Fibroblast of villous mesenchyme (primary cell): ENCODE measurements around the gene SMG6. TPM values are rescaled to one million over a fixed set of nuclear protein-coding genes. Genes with fewer than 3 reads are reported as not detected.
A peak's percentile ranks its signal among the peaks of the same experiment; 100 is the strongest.

ENCODE experiments used
- DNase-seq: peaks from one replicate; pipeline ENCODE4 v3.0.0-alpha.2; 2010; ENCODE audit warnings: low read depth
- H3K4me3 ChIP-seq: 2 replicates; pipeline ENCODE4 v1.5.1; 2011; ENCODE audit warnings: low read depth, mild to moderate bottlenecking, low read length
- total RNA-seq: library from RNA; depleted of rRNA; stranded (reverse); fragments of >200 nt; gene quantifications from 2 replicates; pipeline ENCODE4 v1.2.3, GENCODE V29; 2012
- TF ChIP-seq, protein P1 (sequence below): IDR thresholded peaks from 2 replicates; pipeline ENCODE4 v1.5.1; 2012; ENCODE audit warnings: low read depth, mild to moderate bottlenecking, low read length; ENCODE audit not compliant: insufficient read depth

The SMG6 gene
- total RNA-seq, 1 donor: 50.5 TPM

- peak; percentile 53 for DNase-seq
- H3K4me3 ChIP-seq: peak overlapping the region; percentile 68
- TF ChIP-seq, protein P1, sequence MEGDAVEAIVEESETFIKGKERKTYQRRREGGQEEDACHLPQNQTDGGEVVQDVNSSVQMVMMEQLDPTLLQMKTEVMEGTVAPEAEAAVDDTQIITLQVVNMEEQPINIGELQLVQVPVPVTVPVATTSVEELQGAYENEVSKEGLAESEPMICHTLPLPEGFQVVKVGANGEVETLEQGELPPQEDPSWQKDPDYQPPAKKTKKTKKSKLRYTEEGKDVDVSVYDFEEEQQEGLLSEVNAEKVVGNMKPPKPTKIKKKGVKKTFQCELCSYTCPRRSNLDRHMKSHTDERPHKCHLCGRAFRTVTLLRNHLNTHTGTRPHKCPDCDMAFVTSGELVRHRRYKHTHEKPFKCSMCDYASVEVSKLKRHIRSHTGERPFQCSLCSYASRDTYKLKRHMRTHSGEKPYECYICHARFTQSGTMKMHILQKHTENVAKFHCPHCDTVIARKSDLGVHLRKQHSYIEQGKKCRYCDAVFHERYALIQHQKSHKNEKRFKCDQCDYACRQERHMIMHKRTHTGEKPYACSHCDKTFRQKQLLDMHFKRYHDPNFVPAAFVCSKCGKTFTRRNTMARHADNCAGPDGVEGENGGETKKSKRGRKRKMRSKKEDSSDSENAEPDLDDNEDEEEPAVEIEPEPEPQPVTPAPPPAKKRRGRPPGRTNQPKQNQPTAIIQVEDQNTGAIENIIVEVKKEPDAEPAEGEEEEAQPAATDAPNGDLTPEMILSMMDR: no peak
Observed at GRCh38 chr17:2056206-2057174, 247.1 kb downstream of the SMG6 start.

DNA sequence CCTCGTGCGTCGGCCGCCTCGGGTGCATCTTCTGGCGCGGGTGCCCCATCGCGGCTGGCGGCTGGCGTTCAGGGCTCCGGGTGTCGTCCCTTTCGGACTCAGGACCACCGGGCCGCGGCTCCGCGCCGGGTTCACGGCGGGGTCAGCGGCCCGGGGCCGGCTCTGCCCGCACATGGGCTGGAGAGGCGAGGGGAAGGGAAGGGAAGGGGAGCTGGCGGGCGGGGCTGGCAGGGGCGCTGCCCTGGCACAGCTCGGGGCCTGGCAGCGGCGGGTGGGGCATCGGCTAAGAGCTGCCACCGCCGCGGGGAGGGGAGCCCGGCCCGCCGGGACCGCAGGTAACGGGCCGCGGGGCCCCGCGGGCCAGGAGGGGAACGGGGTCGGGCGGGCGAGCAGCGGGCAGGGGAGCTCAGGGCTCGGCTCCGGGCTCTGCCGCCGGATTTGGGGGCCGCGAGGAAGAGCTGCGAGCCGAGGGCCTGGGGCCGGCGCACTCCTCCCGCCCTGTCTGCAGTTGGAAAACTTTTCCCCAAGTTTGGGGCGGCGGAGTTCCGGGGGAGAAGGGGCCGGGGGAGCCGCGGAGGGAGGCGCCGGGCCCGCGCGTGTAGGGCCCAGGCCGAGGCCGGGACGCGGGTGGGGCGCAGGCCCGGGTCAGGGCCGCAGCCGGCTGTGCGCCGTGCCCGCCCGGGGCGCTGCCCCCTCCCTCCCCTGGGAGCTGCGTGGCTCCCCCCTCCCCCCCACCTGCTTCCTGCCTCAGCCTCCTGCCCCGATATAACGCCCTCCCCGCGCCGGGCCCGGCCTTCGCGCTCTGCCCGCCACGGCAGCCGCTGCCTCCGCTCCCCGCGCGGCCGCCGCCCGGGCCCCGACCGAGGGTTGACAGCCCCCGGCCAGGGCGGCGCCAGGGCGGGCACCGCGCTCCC is 248.0 kb downstream of the SMG6 start:
- H3K4me3 ChIP-seq: peak overlapping the region; percentile 68
- DNase-seq: peak; percentile 52
- TF ChIP-seq, protein P1: no peak

DNA sequence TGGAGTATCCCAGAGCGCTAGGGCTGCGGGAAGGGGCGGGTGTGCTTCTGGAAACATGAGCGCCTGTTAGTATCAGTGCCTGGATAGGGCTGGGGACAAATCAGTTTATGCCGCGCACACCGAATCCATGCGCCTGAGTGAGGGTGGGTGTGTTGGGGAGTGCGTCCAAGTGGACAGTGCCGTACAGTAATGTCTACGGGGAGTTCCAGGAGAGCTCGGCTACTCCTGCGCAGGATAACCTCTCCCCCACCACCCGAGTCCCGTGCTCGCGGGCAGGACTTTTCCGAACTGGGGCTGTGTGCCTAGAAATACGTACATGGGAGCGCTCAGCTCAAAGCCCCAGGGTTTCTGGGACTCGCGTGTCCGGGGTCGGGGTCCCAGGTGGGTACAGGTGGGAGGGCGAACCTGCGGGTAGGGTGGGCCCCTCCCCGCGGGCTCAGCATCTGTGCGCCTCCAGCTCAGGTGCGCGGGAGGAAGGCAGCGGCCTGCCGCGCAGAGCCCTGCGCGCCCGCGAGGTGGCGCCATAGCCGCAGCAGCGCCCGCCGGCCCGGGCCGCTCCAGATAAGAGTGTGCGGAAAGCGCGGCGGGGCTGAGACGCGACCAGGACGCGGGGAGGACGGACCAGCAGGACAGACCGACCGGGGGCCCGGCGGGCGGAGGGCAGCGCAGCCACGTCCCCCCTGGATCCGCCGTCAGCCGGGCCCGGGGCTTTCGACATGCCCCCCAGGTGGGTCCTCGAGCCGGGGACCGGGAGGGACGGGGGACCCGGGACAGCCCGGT is 248.9 kb downstream of the SMG6 start, which contains the start of gene HIC1:
Gene HIC1, plus strand, starts transcription at position 592 of the 780 bp plus-strand sequence. CDS start 1,588 bp downstream, outside the sequence.
- TF ChIP-seq, protein P1: peak; percentile 79
- DNase-seq: peak; percentile 76
- peak within 1 kb of the TSS; percentile 68 for H3K4me3 ChIP-seq

DNA sequence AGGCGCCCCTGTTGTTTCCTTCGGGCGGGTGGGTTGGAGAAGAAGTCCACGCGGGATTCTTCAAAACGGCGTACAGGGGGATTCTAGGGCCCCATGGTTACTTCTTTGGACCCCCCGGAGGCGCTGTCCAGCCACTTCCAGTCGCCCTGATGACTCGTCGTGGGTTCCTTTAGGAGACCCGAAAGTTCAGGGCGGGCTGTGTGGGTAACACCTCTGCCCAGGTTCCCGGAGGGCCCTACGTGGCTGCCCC is 249.4 kb downstream of the SMG6 start:
- peak overlapping the region; percentile 68 for H3K4me3 ChIP-seq
- TF ChIP-seq, protein P1: no peak
- no peak for DNase-seq

- peak; percentile 82 for DNase-seq
- TF ChIP-seq, protein P1: peak; percentile 64
- H3K4me3 ChIP-seq: peak overlapping the region; percentile 68
Observed at GRCh38 chr17:2053380-2054261, 250.0 kb downstream of the SMG6 start.
